ENCODE results near the gene FBN3.

The FBN3 gene

DNA sequence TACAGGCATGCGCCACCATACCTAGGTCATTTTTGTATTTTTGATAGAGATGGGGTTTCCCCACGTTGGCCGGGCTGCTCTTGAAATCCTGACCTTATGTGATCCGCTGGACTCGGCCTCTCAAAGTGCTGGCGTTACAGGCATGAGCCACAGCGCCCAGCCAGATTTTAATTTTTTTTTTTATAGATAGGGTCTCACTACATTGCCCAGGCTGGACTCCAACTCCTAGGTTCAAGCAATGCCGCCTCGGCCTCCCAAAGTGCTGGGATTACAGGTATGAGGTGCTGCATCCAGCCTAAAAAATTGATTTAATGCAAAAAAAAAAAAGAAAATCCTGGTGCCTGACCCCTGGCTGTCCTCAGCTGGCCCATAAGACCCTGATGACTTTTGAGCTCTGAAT lies 34.9 kb upstream of the FBN3 start:
- TF ChIP-seq, protein P1, sequence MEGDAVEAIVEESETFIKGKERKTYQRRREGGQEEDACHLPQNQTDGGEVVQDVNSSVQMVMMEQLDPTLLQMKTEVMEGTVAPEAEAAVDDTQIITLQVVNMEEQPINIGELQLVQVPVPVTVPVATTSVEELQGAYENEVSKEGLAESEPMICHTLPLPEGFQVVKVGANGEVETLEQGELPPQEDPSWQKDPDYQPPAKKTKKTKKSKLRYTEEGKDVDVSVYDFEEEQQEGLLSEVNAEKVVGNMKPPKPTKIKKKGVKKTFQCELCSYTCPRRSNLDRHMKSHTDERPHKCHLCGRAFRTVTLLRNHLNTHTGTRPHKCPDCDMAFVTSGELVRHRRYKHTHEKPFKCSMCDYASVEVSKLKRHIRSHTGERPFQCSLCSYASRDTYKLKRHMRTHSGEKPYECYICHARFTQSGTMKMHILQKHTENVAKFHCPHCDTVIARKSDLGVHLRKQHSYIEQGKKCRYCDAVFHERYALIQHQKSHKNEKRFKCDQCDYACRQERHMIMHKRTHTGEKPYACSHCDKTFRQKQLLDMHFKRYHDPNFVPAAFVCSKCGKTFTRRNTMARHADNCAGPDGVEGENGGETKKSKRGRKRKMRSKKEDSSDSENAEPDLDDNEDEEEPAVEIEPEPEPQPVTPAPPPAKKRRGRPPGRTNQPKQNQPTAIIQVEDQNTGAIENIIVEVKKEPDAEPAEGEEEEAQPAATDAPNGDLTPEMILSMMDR (IDR thresholded peaks at IDR 0.05; ENCODE audit: control extremely low read depth, extremely low read depth, low read depth, missing control alignments) = no peak
- POLR2A ChIA-PET = no interaction called here
- CTCF ChIA-PET = interaction anchor here (0.9 kb wide), 2 partner anchors 12 to 169 kb away, joined by 3 read pairs; no protein-coding TSS in a partner anchor
- DNase-seq (ENCODE audit: extremely low spot score) = no peak

DNA sequence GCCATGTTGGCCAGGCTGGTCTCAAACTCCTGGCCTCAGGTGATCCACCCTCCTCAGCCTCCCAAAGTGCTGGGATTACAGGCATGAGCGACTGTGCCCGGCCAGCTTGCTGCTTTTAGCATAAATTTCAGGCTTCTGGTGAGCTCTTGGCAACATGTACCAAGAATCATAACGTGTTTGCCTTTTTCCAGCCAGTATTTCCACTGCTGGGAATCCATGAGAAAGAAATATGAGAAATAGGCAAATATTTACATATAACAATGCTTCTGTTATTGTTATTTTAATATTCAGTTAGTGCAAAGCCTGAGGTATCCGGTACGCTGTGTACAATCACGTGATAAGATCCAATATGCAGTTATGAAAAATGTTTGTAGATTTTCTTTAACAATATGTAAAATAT lies 30.6 kb upstream of the FBN3 start:
- TF ChIP-seq, protein P1 (IDR thresholded peaks at IDR 0.05; ENCODE audit: control extremely low read depth, extremely low read depth, low read depth, missing control alignments) = no peak
- no peak for DNase-seq (ENCODE audit: extremely low spot score)
- POLR2A ChIA-PET = no interaction called here
- CTCF ChIA-PET = no interaction called here

DNA sequence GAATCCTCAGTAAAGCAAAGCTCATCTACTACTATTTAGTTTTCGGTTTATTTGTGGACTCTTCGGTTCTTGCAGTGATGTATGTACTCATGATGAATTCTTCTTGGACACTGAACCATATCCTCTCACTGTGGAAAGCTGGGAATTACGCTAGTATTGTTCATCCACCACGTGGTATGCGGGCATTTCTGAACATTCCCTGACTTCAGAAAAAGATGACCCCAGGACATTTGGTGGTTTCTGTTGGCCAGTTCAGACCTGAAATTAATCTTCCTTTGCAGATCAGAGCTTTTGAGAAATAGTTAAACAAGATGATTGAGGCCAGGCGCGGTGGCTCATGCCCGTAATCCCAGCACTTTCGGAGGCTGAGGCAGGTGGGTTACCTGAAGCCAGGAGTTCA lies 25.3 kb upstream of the FBN3 start:
- POLR2A ChIA-PET = no interaction called here
- TF ChIP-seq, protein P1 (IDR thresholded peaks at IDR 0.05; ENCODE audit: control extremely low read depth, extremely low read depth, low read depth, missing control alignments) = no peak
- CTCF ChIA-PET = interaction anchor here (1.0 to 1.5 kb wide), 2 partner anchors 14 to 16 kb away, joined by 3 to 8 read pairs; no protein-coding TSS in a partner anchor
- no peak for DNase-seq (ENCODE audit: extremely low spot score)

DNA sequence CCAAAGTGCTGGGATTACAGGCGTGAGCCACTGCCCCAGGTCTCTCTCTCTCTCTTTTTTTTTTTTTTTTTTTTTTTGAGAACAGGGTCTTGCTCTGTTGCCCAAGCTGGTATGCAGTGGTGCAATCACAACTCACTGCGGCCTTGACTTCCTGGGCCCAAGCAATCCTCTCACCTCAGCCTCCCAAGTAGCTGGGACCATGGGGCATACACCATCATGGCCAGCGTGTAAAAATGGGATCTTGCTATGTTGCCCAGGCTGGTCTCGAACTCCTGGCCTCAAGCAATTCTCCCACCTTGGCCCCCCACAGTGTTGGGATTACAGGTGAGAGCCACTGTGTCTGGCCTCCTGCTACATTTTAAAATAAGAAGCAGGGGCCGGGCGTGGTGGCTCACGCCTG lies 19.1 kb upstream of the FBN3 start:
- CTCF ChIA-PET = no interaction called here
- DNase-seq (ENCODE audit: extremely low spot score) = no peak
- POLR2A ChIA-PET = no interaction called here
- TF ChIP-seq, protein P1 (IDR thresholded peaks at IDR 0.05; ENCODE audit: control extremely low read depth, extremely low read depth, low read depth, missing control alignments) = no peak

DNA sequence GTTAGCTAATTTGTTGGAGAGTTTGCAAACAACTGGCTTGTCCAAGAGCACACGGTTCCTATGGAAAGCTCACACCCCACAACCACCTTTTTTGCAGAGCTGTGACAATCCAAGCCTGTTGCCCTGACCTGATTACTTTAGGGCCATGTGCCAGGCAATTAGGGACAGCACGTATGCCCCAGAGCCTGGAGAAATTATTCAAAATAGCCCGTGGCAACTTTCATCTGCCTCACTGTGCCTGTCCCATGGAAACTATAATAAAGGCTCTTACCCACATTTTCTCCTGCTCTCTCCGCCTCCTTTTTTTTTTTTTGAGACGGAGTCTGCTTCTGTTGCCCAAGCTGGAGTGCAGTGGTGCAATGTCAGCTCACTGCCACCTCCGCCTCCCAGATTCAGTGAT lies 18.6 kb upstream of the FBN3 start:
- DNase-seq (ENCODE audit: extremely low spot score) = no peak
- ChIA-PET CTCF (no interaction called here), POLR2A (no interaction called here)
- TF ChIP-seq, protein P1 (IDR thresholded peaks at IDR 0.05; ENCODE audit: control extremely low read depth, extremely low read depth, low read depth, missing control alignments) = no peak

DNA sequence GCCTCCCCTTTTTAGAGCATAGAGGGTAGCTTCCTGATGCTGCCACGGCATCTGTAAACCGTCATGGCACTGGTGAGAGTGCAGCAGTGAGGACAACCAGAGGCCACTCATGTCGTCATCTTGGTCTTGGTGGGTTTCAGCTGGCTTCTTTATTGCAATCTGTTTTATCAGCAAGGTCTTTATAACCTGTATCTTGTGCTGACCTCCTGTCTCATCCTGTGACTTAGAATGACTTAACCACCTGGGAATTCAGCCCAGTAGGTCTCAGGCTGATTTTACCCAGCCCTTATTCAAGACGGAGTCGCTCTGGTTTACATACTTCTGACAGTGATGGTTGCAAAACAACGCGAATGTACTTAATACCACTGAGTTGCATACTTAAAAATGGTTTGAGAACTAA lies 14.4 kb upstream of the FBN3 start:
- ChIA-PET POLR2A (no interaction called here), CTCF (interaction anchor here (1.2 to 1.6 kb wide), 2 partner anchors 11 to 90 kb away, joined by 3 to 4 read pairs; no protein-coding TSS in a partner anchor)
- no peak for DNase-seq (ENCODE audit: extremely low spot score)
- TF ChIP-seq, protein P1 (IDR thresholded peaks at IDR 0.05; ENCODE audit: control extremely low read depth, extremely low read depth, low read depth, missing control alignments) = no peak

All from GM10248 (cell line).